ENCODE measurements around the gene UNCX.

Gene UNCX

DNA sequence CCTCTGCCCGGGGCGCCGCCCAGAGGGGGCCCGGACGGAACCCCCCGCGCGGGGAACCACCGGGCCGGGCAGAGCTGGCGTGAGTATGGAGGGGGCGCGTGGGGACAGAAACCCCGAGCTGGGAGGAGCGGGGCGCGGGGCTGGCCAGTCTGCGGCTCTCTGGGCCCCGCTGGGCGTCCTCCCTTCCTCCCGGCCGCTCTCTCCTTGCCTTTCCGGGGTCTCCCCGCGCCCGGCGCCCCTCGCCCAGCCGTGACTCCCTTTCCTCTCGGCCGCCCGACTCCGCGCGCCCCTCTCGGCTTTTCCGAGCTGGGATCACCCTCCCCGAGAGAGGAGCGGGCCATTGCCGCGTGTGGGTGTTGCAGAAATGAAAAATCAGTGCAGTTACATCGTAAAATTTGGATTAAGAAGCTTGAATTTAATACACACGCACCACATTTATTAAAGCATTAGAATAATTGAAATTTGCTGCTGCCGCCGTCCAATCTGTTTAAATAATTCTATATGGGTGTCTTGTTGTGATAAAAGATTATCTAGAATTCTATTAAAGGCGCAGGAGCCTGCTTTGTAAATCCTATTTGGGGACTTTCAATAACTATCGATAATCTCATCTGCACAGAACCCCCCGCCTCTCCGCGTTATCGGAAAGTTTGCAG is 9.1 kb downstream of the UNCX start:
- TF ChIP-seq, protein P1, sequence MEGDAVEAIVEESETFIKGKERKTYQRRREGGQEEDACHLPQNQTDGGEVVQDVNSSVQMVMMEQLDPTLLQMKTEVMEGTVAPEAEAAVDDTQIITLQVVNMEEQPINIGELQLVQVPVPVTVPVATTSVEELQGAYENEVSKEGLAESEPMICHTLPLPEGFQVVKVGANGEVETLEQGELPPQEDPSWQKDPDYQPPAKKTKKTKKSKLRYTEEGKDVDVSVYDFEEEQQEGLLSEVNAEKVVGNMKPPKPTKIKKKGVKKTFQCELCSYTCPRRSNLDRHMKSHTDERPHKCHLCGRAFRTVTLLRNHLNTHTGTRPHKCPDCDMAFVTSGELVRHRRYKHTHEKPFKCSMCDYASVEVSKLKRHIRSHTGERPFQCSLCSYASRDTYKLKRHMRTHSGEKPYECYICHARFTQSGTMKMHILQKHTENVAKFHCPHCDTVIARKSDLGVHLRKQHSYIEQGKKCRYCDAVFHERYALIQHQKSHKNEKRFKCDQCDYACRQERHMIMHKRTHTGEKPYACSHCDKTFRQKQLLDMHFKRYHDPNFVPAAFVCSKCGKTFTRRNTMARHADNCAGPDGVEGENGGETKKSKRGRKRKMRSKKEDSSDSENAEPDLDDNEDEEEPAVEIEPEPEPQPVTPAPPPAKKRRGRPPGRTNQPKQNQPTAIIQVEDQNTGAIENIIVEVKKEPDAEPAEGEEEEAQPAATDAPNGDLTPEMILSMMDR (IDR thresholded peaks at IDR 0.05; ENCODE audit: borderline replicate concordance, control extremely low read depth, extremely low read depth, insufficient read depth, missing control alignments), result no peak
- no peak for DNase-seq (ENCODE audit: low spot score)
- in situ Hi-C loops (cut with MboI; ENCODE audit: low sequenced_read_pairs, unreplicated experiment), result no loop called here

GRCh38 chr7:1242256-1242605 is 9.6 kb downstream of the UNCX start:
- in situ Hi-C loops (cut with MboI; ENCODE audit: low sequenced_read_pairs, unreplicated experiment), result no loop called here
- TF ChIP-seq, protein P1 (IDR thresholded peaks at IDR 0.05; ENCODE audit: borderline replicate concordance, control extremely low read depth, extremely low read depth, insufficient read depth, missing control alignments), result no peak
- DNase-seq (ENCODE audit: low spot score), result no peak

- TF ChIP-seq, protein P1 (IDR thresholded peaks at IDR 0.05; ENCODE audit: borderline replicate concordance, control extremely low read depth, extremely low read depth, insufficient read depth, missing control alignments), result no peak
These were observed 10.1 kb downstream of the UNCX start for GRCh38 chr7:1242606-1243289.

GRCh38 chr7:1243290-1243963 is 10.8 kb downstream of the UNCX start:
- in situ Hi-C loops (cut with MboI; ENCODE audit: low sequenced_read_pairs, unreplicated experiment), result no loop called here
- no peak for DNase-seq (ENCODE audit: low spot score)
- TF ChIP-seq, protein P1 (IDR thresholded peaks at IDR 0.05; ENCODE audit: borderline replicate concordance, control extremely low read depth, extremely low read depth, insufficient read depth, missing control alignments), result no peak

More at GRCh38 chr7:1242606-1243289, 10.1 kb downstream of the UNCX start:
- in situ Hi-C loops (cut with MboI; ENCODE audit: low sequenced_read_pairs, unreplicated experiment), result no loop called here
- no peak for DNase-seq (ENCODE audit: low spot score)

- in situ Hi-C loops (cut with MboI; ENCODE audit: low sequenced_read_pairs, unreplicated experiment), result no loop called here
- DNase-seq (ENCODE audit: low spot score), result no peak
- TF ChIP-seq, protein P1 (IDR thresholded peaks at IDR 0.05; ENCODE audit: borderline replicate concordance, control extremely low read depth, extremely low read depth, insufficient read depth, missing control alignments), result no peak
These were observed 11.3 kb downstream of the UNCX start for GRCh38 chr7:1243964-1244416.

DNA sequence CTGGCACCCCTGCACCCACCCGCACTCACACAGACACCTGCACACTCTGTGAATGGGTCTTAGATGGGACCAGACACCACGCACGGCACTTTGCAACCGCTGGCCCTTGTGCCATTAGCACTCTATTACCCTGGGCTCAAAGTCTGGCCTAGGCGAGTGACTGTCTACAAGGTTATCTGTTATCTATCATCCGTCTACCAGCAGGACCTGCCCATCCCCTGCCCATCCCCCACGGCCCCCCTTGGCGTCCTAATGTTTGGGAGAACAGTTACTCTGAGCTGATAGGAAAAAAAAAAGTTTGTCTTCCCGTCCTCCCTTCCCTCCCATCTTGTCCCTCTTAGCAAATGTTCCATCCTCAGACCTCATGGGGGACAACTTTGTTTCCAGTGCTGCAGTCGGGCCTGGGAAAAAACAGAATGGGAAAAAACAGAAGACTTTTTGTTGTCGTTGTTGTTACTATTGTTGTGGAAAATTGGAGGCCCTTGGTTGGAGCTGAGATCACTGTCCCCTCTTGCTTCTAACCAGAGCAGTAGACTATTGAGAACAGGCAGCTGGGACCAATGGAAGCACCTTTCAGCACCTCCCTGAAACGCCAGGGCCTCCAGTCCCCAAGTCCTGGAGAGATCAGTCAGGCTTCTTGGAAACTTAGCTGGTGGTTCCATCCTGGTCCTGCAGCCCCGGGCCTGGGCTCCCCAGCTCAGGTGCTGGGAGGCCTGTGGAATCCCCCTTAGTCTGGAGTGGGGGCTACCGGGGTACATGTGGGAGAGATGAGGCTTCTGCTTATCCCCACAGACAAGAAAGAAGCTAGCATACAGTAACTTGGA is 12.2 kb downstream of the UNCX start:
- TF ChIP-seq, protein P1 (IDR thresholded peaks at IDR 0.05; ENCODE audit: borderline replicate concordance, control extremely low read depth, extremely low read depth, insufficient read depth, missing control alignments), result no peak
- DNase-seq (ENCODE audit: low spot score), result no peak
- in situ Hi-C loops (cut with MboI; ENCODE audit: low sequenced_read_pairs, unreplicated experiment), result no loop called here

All from GM13976 (cell line).